Esophagus muscularis mucosa (tissue), 4 donors: Measurements from ENCODE around the gene PSMG4. TPM values are rescaled to one million over a fixed set of nuclear protein-coding genes. Genes with fewer than 3 reads are reported as not detected.

Experiments
- DNase-seq: peaks from one replicate; pipeline ENCODE4 v3.0.0-alpha.2; 2017; ENCODE audit errors: extremely low spot score
- H3K27ac ChIP-seq, 4 donors: fragments of 200-600 bp; sonication (generic); replicated peaks in 1 of 4; 1 replicate in 3 of 4; 2 replicates in 1 of 4; pipeline ENCODE4 v1.5.1; 2016 to 2019; ENCODE audit warnings: mild to moderate bottlenecking in 1 of 4
- H3K27me3 ChIP-seq, 4 donors: fragments of 200-600 bp; sonication (generic); one replicate each; pipeline versions ENCODE4 v1.5.1 to v1.6.0; 2016 to 2019
- H3K36me3 ChIP-seq, 4 donors: fragments of 200-600 bp; sonication (generic); one replicate each; pipeline ENCODE4 v1.5.1; 2016 to 2019
- H3K4me1 ChIP-seq, 4 donors: fragments of 200-600 bp; sonication (generic); one replicate each; pipeline ENCODE4 v1.5.1; 2016 to 2019
- H3K4me3 ChIP-seq, 4 donors: fragments of 200-600 bp; sonication (generic); 1 replicate in 2 of 4; 2 replicates in 2 of 4; pipeline ENCODE4 v1.5.1; 2016 to 2019; ENCODE audit warnings: mild to moderate bottlenecking in 4 of 4, moderate library complexity in 1 of 4
- H3K9me3 ChIP-seq, 4 donors: fragments of 200-600 bp; sonication (generic); 1 replicate in 3 of 4; 2 replicates in 1 of 4; pipeline ENCODE4 v1.5.1; 2016 to 2019
- CTCF ChIP-seq, 3 experiments: fragments of 200-600 bp in 2 of 3; fragments of 450-650 bp in 1 of 3; sonication (generic) in 2 of 3; IDR thresholded peaks; one replicate each; pipeline ENCODE4 v1.5.1; 2017 to 2019; ENCODE audit warnings: antibody characterized with exemption in 3 of 3, mild to moderate bottlenecking in 2 of 3, moderate library complexity in 1 of 3
- EP300 ChIP-seq: sonication (generic); formaldehyde crosslinking; IDR thresholded peaks from one replicate; pipeline ENCODE4 v1.6.1; 2017; ENCODE audit warnings: antibody characterized with exemption
- POLR2A ChIP-seq: fragments of 450-650 bp; IDR thresholded peaks from one replicate; pipeline ENCODE4 v1.6.1; 2017; ENCODE audit warnings: antibody characterized with exemption, moderate library complexity, mild to moderate bottlenecking, low read depth
- POLR2AphosphoS5 ChIP-seq, 2 donors: sonication (generic); formaldehyde crosslinking; IDR thresholded peaks; one replicate each; pipeline ENCODE4 v1.6.1; 2017; ENCODE audit warnings: antibody characterized with exemption in 2 of 2
- WGBS: methylation state at CpG from one replicate; pipeline ENCODE4 v1.1.5; 2018; 5-methylcytosine and 5-hydroxymethylcytosine counted together
- intact Hi-C: fragments of 100-400 bp; cut with DNase I; formaldehyde crosslinking; loops from one replicate; pipeline ENCODE4 v1.15.1; 2023
- total RNA-seq, 4 donors: library from RNA; depleted of rRNA; stranded (reverse); fragments of >200 nt; gene quantifications; one replicate each; pipeline versions ENCODE4 v1.1.0 to v1.2.1, GENCODE V29; 2016

Gene PSMG4
- total RNA-seq, 4 donors from 2014 or later, result 21.4 to 28.6 (median 25.7) TPM

- intact Hi-C loops, result no loop called here
- H3K9me3 ChIP-seq, result no peaks in the 10 kb centered on the region
- TF ChIP-seq CTCF (IDR thresholded peaks at IDR 0.05), result no peak
- TF ChIP-seq POLR2AphosphoS5 (IDR thresholded peaks at IDR 0.05), result no peak
- no peak for TF ChIP-seq POLR2A
- no peak for DNase-seq
- H3K36me3 ChIP-seq, result peaks cover 0 to 6% (median 3%) of the 10 kb centered on the region in 4 donors
- 97% methylated on average over 10 of the region's 10 CpGs for WGBS
- no peak overlapping the region for H3K27ac ChIP-seq
- peaks cover 0 to 4% (median 0%) of the 10 kb centered on the region in 4 donors for H3K4me1 ChIP-seq
- H3K4me3 ChIP-seq, result no peak overlapping the region
- no peaks in the 10 kb centered on the region for H3K27me3 ChIP-seq
Observed at GRCh38 chr6:3308106-3308505, 49.4 kb downstream of the PSMG4 start.

GRCh38 chr6:3309391-3310050 lies 50.8 kb downstream of the PSMG4 start:
- 84% methylated on average over 11 of the region's 11 CpGs for WGBS
- TF ChIP-seq POLR2AphosphoS5 (IDR thresholded peaks at IDR 0.05) (no peak), CTCF (IDR thresholded peaks at IDR 0.05) (no peak), POLR2A (no peak), EP300 (no peak)
- peaks cover 0 to 6% (median 3%) of the 10 kb centered on the region in 4 donors for H3K36me3 ChIP-seq
- H3K4me3 ChIP-seq, result no peak overlapping the region
- no peaks in the 10 kb centered on the region for H3K27me3 ChIP-seq
- intact Hi-C loops, result no loop called here
- no peak overlapping the region for H3K27ac ChIP-seq
- no peak for DNase-seq
- peaks cover 0 to 4% (median 0%) of the 10 kb centered on the region in 4 donors for H3K4me1 ChIP-seq
- H3K9me3 ChIP-seq, result no peaks in the 10 kb centered on the region

- H3K27ac ChIP-seq, result no peak overlapping the region
- H3K27me3 ChIP-seq, result no peaks in the 10 kb centered on the region
- peaks cover 0 to 4% (median 0%) of the 10 kb centered on the region in 4 donors for H3K4me1 ChIP-seq
- no peaks in the 10 kb centered on the region for H3K9me3 ChIP-seq
- no peak overlapping the region for H3K4me3 ChIP-seq
- no peak for TF ChIP-seq POLR2AphosphoS5 (IDR thresholded peaks at IDR 0.05)
- TF ChIP-seq EP300, result no peak
- no peak for TF ChIP-seq CTCF (IDR thresholded peaks at IDR 0.05)
- TF ChIP-seq POLR2A, result no peak
- intact Hi-C loops, result no loop called here
- DNase-seq, result no peak
- peaks cover 0 to 6% (median 3%) of the 10 kb centered on the region in 4 donors for H3K36me3 ChIP-seq
- WGBS, result 61% methylated on average over 6 of the region's 6 CpGs
Observed at GRCh38 chr6:3310051-3310448, 51.3 kb downstream of the PSMG4 start.

GRCh38 chr6:3310703-3311102 lies 52.0 kb downstream of the PSMG4 start:
- no peak overlapping the region for H3K27ac ChIP-seq
- TF ChIP-seq CTCF (IDR thresholded peaks at IDR 0.05) (no peak), EP300 (no peak), POLR2AphosphoS5 (IDR thresholded peaks at IDR 0.05) (no peak), POLR2A (no peak)
- no peaks in the 10 kb centered on the region for H3K27me3 ChIP-seq
- H3K4me1 ChIP-seq, result peaks cover 0 to 4% (median 0%) of the 10 kb centered on the region in 4 donors
- H3K4me3 ChIP-seq, result no peak overlapping the region
- no peaks in the 10 kb centered on the region for H3K9me3 ChIP-seq
- intact Hi-C loops, result no loop called here
- DNase-seq, result no peak
- WGBS, result 81% methylated on average over 9 of the region's 9 CpGs
- H3K36me3 ChIP-seq, result peaks cover 0 to 5% (median 1%) of the 10 kb centered on the region in 4 donors

- intact Hi-C loops, result no loop called here
- no peak overlapping the region for H3K4me3 ChIP-seq
- H3K36me3 ChIP-seq, result peaks cover 0 to 4% (median 0%) of the 10 kb centered on the region in 4 donors
- H3K9me3 ChIP-seq, result no peaks in the 10 kb centered on the region
- no peaks in the 10 kb centered on the region for H3K27me3 ChIP-seq
- DNase-seq, result no peak
- peaks cover 0 to 4% (median 0%) of the 10 kb centered on the region in 4 donors for H3K4me1 ChIP-seq
- WGBS, result 92% methylated on average over 6 of the region's 6 CpGs
- H3K27ac ChIP-seq, result no peak overlapping the region
- TF ChIP-seq EP300 (no peak), POLR2AphosphoS5 (IDR thresholded peaks at IDR 0.05) (no peak), POLR2A (no peak), CTCF (IDR thresholded peaks at IDR 0.05) (no peak)
Observed at GRCh38 chr6:3311826-3312225, 53.1 kb downstream of the PSMG4 start.
